Erythroblast (primary cell): ENCODE measurements around the gene SLC12A9.

Source experiments
- GATA1 ChIP-seq: IDR thresholded peaks from 2 replicates; pipeline ENCODE4 v1.6.1; 2011; ENCODE audit warnings: low read depth, mild to moderate bottlenecking, control low read depth, low read length, moderate library complexity
- POLR2A ChIP-seq: IDR thresholded peaks from 2 replicates; pipeline ENCODE4 v1.6.1; 2011; ENCODE audit warnings: mild to moderate bottlenecking, low read length

DNA sequence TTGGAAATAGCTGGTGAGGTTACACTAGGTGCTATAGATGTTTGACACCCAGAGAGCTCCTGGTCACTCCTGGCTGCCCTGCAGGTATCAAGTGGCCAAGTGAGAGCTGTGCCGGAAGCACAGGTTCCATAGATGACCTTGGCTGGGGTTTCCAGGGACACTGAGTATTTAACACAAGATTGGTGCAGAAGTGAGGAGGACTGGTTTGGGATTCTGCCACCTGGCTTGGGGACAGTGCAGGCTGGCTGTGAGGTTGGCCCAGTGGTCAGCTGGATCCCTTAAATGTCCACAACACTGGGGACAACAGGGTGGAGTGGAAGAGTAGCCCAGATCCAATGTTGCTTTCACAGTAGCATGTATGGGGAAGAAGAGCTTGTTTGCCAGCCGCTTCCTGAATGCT lies 48.5 kb downstream of the SLC12A9 start:
- no peak for TF ChIP-seq POLR2A
- no peak for TF ChIP-seq GATA1
